Astrocyte of the cerebellum (primary cell): ENCODE data around the gene FBXO21.
"Not testable (repeated sequence)": the region's sequence is repeated elsewhere in the genome, so short reads cannot be mapped to it uniquely, and the experiment has no call there.

Source experiments
- DNase-seq: peaks from one replicate; pipeline ENCODE4 v3.0.0-alpha.2; 2011; ENCODE audit warnings: low read depth
- H3K4me3 ChIP-seq: 2 replicates; pipeline ENCODE4 v1.5.1; 2011; ENCODE audit warnings: mild to moderate bottlenecking, low read depth, low read length, moderate library complexity
- CTCF ChIP-seq: IDR thresholded peaks from 2 replicates; pipeline ENCODE4 v1.5.1; 2012; ENCODE audit warnings: low read length, low read depth, moderate library complexity, mild to moderate bottlenecking; ENCODE audit errors: missing control alignments
- in situ Hi-C: cut with HindIII; loops from 2 replicates; pipeline ENCODE4 v1.10.0; 2017; ENCODE audit warnings: low sequenced_read_pairs

Gene FBXO21

GRCh38 chr12:117098361-117099217 lies 91.7 kb downstream of the FBXO21 start:
- no peak for DNase-seq
- no peak for TF ChIP-seq CTCF
- peak overlapping the region; percentile 26 for H3K4me3 ChIP-seq
- in situ Hi-C loops = no loop called here

DNA sequence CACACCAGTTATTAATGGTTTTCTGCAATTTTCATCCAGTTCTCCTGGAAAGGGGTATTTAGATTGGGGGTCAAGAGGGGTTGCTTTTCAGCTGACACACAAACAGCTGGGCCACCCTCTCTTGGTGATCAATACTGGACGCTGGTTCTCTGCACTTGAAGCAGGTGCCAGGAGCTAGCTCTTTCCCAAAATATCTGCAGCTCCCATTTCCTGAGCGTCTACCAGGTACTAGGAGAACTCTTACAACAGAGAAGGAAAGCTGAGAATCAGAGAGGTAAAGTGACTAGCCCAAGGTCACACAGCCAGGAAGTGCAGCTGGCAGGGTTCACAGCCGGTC lies 92.3 kb downstream of the FBXO21 start:
- no peak overlapping the region for H3K4me3 ChIP-seq
- no peak for TF ChIP-seq CTCF
- in situ Hi-C loops = no loop called here
- DNase-seq = no peak

GRCh38 chr12:117097159-117097558 lies 93.1 kb downstream of the FBXO21 start:
- no peak overlapping the region for H3K4me3 ChIP-seq
- DNase-seq = no peak
- in situ Hi-C loops = no loop called here
- no peak for TF ChIP-seq CTCF

DNA sequence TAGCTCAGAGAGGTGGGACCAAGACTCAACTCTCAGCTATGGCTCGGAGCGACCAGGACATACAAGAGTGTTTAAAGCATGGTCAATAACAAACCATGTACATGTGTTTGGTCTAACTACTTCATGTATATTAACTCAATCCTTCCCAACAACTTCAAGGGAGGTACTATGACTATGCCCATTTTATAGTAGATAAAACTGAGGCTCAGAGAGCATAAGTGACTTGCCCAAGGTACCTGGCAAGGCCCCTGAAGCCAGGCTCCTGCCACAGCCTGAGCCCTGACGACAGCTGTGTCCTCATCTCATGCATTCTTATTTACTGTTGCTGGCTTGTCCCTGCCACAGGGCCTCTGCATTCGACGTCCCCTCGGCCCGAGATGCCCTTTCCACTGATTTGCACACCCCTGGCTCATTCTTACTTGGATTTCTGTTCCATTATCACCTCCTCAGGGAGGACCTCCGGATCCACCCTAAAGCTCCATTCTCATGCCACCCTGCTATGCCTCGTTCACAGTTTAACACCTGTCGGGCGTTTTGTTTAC lies 93.7 kb downstream of the FBXO21 start:
- DNase-seq = no peak
- no peak overlapping the region for H3K4me3 ChIP-seq
- in situ Hi-C loops = no loop called here
- TF ChIP-seq CTCF = no peak

DNA sequence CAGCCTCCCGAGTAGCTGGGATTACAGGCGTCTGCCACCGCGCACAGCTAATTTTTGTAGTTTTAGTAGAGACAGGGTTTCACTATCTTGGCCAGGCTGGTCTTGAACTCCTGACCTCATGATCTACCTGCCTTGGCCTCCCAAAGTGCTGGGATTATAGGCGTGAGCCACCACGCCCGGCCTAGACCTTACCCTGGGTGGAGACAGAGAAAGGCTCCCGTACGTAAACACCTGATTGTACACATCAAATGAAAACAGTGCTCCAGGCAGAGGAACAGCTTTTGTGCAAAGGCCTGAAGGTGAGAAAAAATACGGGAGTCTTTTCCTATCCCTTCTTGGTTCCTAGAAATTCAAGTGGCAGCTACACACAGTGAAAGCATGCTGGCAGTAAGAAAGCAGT lies 95.1 kb downstream of the FBXO21 start:
- in situ Hi-C loops, DNase-seq, H3K4me3 ChIP-seq: not testable (repeated sequence)

DNA sequence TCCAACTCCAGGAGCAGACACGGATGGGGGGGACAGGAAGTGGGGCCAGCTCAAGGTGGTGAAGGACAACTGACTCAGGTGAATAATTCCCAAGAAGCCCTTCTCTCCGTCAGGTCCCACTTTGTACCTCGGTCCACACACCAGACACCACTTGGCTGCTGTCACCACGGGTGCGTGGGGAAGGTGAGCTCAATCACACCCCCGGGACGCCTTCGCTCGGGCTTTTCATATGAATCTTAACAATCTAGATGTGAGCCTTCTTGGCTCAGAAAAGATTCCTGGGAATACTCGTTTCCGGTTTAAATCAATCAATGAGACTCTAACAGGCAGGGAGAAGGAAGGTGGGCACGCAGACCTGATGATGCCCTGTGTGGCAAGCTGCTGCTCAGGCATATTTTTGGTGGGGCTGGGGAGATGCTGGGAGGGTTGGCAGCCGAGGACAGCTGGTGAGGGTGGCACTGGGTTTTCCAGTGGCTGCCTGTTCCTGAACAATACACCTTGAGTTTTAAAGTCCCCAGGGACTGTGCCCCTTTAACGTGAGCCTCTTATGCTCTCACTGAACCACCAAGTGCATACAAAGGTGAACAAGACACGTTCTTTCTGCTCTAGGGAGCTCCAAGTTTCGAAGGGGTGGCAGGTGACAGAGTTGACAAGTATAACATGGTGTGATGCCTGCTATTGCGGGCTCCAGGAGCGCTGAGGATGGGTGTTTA lies 96.2 kb downstream of the FBXO21 start:
- no peak for TF ChIP-seq CTCF
- in situ Hi-C loops = loop anchor here (5.0 kb wide), 1 partner anchor 38 kb away; no protein-coding TSS in a partner anchor
- no peak overlapping the region for H3K4me3 ChIP-seq

GRCh38 chr12:117093431-117093830 lies 96.8 kb downstream of the FBXO21 start:
- no peak for TF ChIP-seq CTCF
- in situ Hi-C loops = loop anchor here (5.0 kb wide), 1 partner anchor 39 kb away; no protein-coding TSS in a partner anchor
- no peak for DNase-seq

More for the DNA sequence above, 96.2 kb downstream of the FBXO21 start:
- no peak for DNase-seq

More at GRCh38 chr12:117093431-117093830, 96.8 kb downstream of the FBXO21 start:
- H3K4me3 ChIP-seq = no peak overlapping the region
